Bronchial epithelial cell (primary cell): Measurements from ENCODE around the gene FRK. TPM values are rescaled to one million over a fixed set of nuclear protein-coding genes. Genes with fewer than 3 reads are reported as not detected.

Source experiments
- DNase-seq: peaks from one replicate; pipeline ENCODE4 v3.0.0-alpha.2; 2010; ENCODE audit warnings: low read depth
- FAIRE-seq: peaks from 2 replicates; lab custom pipeline; 2011; peaks lifted over from hg19 to GRCh38; lab: Jason Lieb, UNC
- H3K27me3 ChIP-seq: 2 replicates; pipeline ENCODE4 v1.5.1; 2011; ENCODE audit warnings: low read length; ENCODE audit not compliant: control insufficient read depth, insufficient read depth
- H3K36me3 ChIP-seq: 2 replicates; pipeline ENCODE4 v1.5.1; 2011; ENCODE audit warnings: low read length; ENCODE audit not compliant: control insufficient read depth, insufficient read depth
- H3K4me3 ChIP-seq: 2 replicates; pipeline ENCODE4 v1.5.1; 2011; ENCODE audit warnings: mild to moderate bottlenecking, low read depth, low read length, control low read depth
- CTCF ChIP-seq: IDR thresholded peaks from 2 replicates; pipeline ENCODE4 v1.5.1; 2011; ENCODE audit warnings: mild to moderate bottlenecking, moderate library complexity, low read length, control low read depth, inconsistent platforms; ENCODE audit not compliant: insufficient read depth, severe bottlenecking
- total RNA-seq: library from RNA; depleted of rRNA; stranded (reverse); fragments of >200 nt; gene quantifications from 2 replicates; pipeline ENCODE4 v1.2.1, GENCODE V29; 2014

FRK gene
- total RNA-seq, 1 donor from 2014 or later = 1.3 TPM

- FAIRE-seq = peak; percentile 83
- no peak overlapping the region for H3K4me3 ChIP-seq
- H3K36me3 ChIP-seq = no peaks in the 10 kb centered on the region
- no peaks in the 10 kb centered on the region for H3K27me3 ChIP-seq
- DNase-seq = no peak
- no peak for TF ChIP-seq CTCF
Measured at GRCh38 chr6:115999235-115999634, 61.5 kb downstream of the FRK start.

- Histone ChIP-seq H3K27me3 (no peaks in the 10 kb centered on the region), H3K36me3 (no peaks in the 10 kb centered on the region), H3K4me3 (no peak overlapping the region)
- DNase-seq (no peak), FAIRE-seq (no peak)
- no peak for TF ChIP-seq CTCF
Measured at GRCh38 chr6:115997990-115998585, 62.6 kb downstream of the FRK start.

- FAIRE-seq (no peak), DNase-seq (no peak)
- H3K36me3 ChIP-seq = no peaks in the 10 kb centered on the region
- H3K4me3 ChIP-seq = no peak overlapping the region
- TF ChIP-seq CTCF = no peak
- H3K27me3 ChIP-seq = no peaks in the 10 kb centered on the region
Measured at GRCh38 chr6:115986026-115986425, 74.7 kb downstream of the FRK start.

- no peaks in the 10 kb centered on the region for H3K36me3 ChIP-seq
- no peaks in the 10 kb centered on the region for H3K27me3 ChIP-seq
- H3K4me3 ChIP-seq = no peak overlapping the region
- no peak for TF ChIP-seq CTCF
- DNase-seq = no peak
- FAIRE-seq = peak; percentile 18
Measured at GRCh38 chr6:115984809-115985208, 75.9 kb downstream of the FRK start.

- H3K27me3 ChIP-seq = no peaks in the 10 kb centered on the region
- H3K36me3 ChIP-seq = no peaks in the 10 kb centered on the region
- FAIRE-seq (no peak), DNase-seq (no peak)
- no peak overlapping the region for H3K4me3 ChIP-seq
- no peak for TF ChIP-seq CTCF
Measured at GRCh38 chr6:115983998-115984397, 76.7 kb downstream of the FRK start.

GRCh38 chr6:115982453-115982852 is 78.2 kb downstream of the FRK start:
- TF ChIP-seq CTCF = no peak
- FAIRE-seq (no peak), DNase-seq (peak; percentile 37)
- no peaks in the 10 kb centered on the region for H3K36me3 ChIP-seq
- no peaks in the 10 kb centered on the region for H3K27me3 ChIP-seq
- H3K4me3 ChIP-seq = no peak overlapping the region
